Measurements from ENCODE around the gene MAOB.
"Not testable (repeated sequence)": the region's sequence is repeated elsewhere in the genome, so short reads cannot be mapped to it uniquely, and the experiment has no call there.

MAOB gene

GRCh38 chrX:43882294-43882681 is at the start of gene MAOB:
MAOB (minus strand) TSS chrX:43882450; CDS start chrX:43882299, 151 bp downstream.
- peak in 1 of 2 donors; percentile 7 for DNase-seq

GRCh38 chrX:43922032-43922431 is 39.8 kb upstream of the MAOB start:
- not testable (repeated sequence) for DNase-seq

GRCh38 chrX:43910772-43911171 is 28.5 kb upstream of the MAOB start:
- not testable (repeated sequence) for DNase-seq

- no peak for DNase-seq
Measured at GRCh38 chrX:43910012-43910411, 27.8 kb upstream of the MAOB start.

- no peak for DNase-seq
Measured at GRCh38 chrX:43909141-43909540, 26.9 kb upstream of the MAOB start.

- no peak for DNase-seq
Measured at GRCh38 chrX:43899878-43900815, 17.9 kb upstream of the MAOB start.

GRCh38 chrX:43898406-43899035 is 16.3 kb upstream of the MAOB start:
- no peak for DNase-seq

GRCh38 chrX:43897290-43897689 is 15.0 kb upstream of the MAOB start:
- no peak for DNase-seq

- no peak for DNase-seq
Measured at GRCh38 chrX:43892336-43892870, 10.2 kb upstream of the MAOB start.

GRCh38 chrX:43885617-43886016 is 3.4 kb upstream of the MAOB start:
- no peak for DNase-seq

GRCh38 chrX:43881410-43882293 is 598 bp downstream of the MAOB start:
- no peak for DNase-seq

- no peak for DNase-seq
Measured at GRCh38 chrX:43880425-43880824, 1.8 kb downstream of the MAOB start.

GRCh38 chrX:43878906-43879526 is 3.2 kb downstream of the MAOB start:
- DNase-seq: peak; percentile 22 to 32

GRCh38 chrX:43876680-43877079 is 5.6 kb downstream of the MAOB start:
- no peak for DNase-seq

GRCh38 chrX:43870758-43871419 is 11.4 kb downstream of the MAOB start:
- no peak for DNase-seq

- no peak for DNase-seq
Measured at GRCh38 chrX:43870011-43870410, 12.2 kb downstream of the MAOB start.

GRCh38 chrX:43868791-43869190 is 13.5 kb downstream of the MAOB start:
- no peak for DNase-seq

GRCh38 chrX:43866423-43866822 is 15.8 kb downstream of the MAOB start:
- no peak for DNase-seq

- no peak for DNase-seq
Measured at GRCh38 chrX:43865791-43866190, 16.5 kb downstream of the MAOB start.

GRCh38 chrX:43862434-43862833 is 19.8 kb downstream of the MAOB start:
- DNase-seq: no peak

- DNase-seq: peak in 1 of 2 donors; percentile 10
Measured at GRCh38 chrX:43861750-43862149, 20.5 kb downstream of the MAOB start.

All from inflammatory macrophage treated with lipopolysaccharide for 1 hour (primary cell).